SK-N-MC (cell line): Measurements from ENCODE around the gene SDK1.

Source experiments
- DNase-seq: peaks from one replicate; pipeline ENCODE4 v3.0.0-alpha.2; 2011; ENCODE audit warnings: low read depth, low spot score
- H3K27ac ChIP-seq: fragments of 200-600 bp; sonication (generic); 2 replicates; pipeline ENCODE4 v1.5.1; 2016; ENCODE audit warnings: mixed run types
- H3K36me3 ChIP-seq: fragments of 200-600 bp; sonication (generic); 2 replicates; pipeline ENCODE4 v1.6.1; 2017; ENCODE audit warnings: antibody characterized with exemption, low read length, mixed read lengths; ENCODE audit not compliant: insufficient read depth
- H3K4me3 ChIP-seq: fragments of 200-600 bp; sonication (generic); 2 replicates; pipeline ENCODE4 v1.5.1; 2016
- H3K9ac ChIP-seq: fragments of 200-600 bp; sonication (generic); 2 replicates; pipeline ENCODE4 v1.8.0; 2017; ENCODE audit warnings: mixed run types, mixed read lengths; ENCODE audit not compliant: insufficient read length
- H3K9me3 ChIP-seq: fragments of 200-600 bp; sonication (generic); 2 replicates; pipeline ENCODE4 v1.6.1; 2017; ENCODE audit warnings: low read depth, mild to moderate bottlenecking, antibody characterized with exemption, low read length, moderate library complexity, mixed read lengths
- EZH2 ChIP-seq: fragments of 200-600 bp; sonication (generic); IDR thresholded peaks from one replicate; pipeline ENCODE4 v1.6.1; 2017; ENCODE audit warnings: antibody characterized with exemption
- FOXP2 ChIP-seq: optimal IDR thresholded peaks from 2 replicates; pipeline ENCODE3; 2011; ENCODE audit warnings: mild to moderate bottlenecking, moderate library complexity; ENCODE audit not compliant: insufficient read depth; ENCODE audit errors: extremely low read length, control extremely low read depth
- POLR2AphosphoS5 ChIP-seq: IDR thresholded peaks from 2 replicates; pipeline ENCODE4 v1.6.1; 2012; ENCODE audit warnings: mild to moderate bottlenecking, low read depth, low read length, borderline replicate concordance

SDK1 gene

DNA sequence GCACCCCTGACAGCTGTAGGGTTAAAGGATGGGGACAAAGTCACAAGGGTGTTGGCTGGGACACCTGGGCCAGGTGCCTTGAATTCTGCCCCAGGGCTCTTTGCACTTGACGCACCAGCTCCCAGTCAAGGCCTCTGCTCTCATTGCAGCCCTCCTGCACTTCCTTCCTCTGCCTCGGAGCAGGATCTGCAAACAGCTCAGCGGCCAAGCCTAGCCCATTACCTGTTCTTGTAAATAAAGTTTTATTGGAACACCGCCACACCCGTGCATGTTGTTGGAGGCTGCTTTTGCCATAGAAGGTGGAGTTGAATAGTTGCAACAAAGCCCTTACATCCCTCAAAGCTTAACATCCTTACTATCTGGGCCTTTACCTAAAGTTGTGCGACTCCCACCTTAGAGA, 897.2 kb downstream of the SDK1 start:
- Histone ChIP-seq H3K36me3 (no peaks in the 10 kb centered on the region), H3K9me3 (no peaks in the 10 kb centered on the region), H3K9ac (no peak overlapping the region), H3K4me3 (no peak overlapping the region), H3K27ac (no peak overlapping the region)
- DNase-seq = no peak
- TF ChIP-seq POLR2AphosphoS5 = no peak
- no peak for TF ChIP-seq FOXP2
- no peak for TF ChIP-seq EZH2

GRCh38 chr7:4200546-4201094, 899.6 kb downstream of the SDK1 start:
- no peak for DNase-seq
- Histone ChIP-seq H3K9me3 (no peaks in the 10 kb centered on the region), H3K27ac (no peak overlapping the region), H3K4me3 (no peak overlapping the region), H3K36me3 (no peaks in the 10 kb centered on the region; the same call in 1 of the 2 replicates), H3K9ac (no peak overlapping the region)
- no peak for TF ChIP-seq FOXP2
- TF ChIP-seq POLR2AphosphoS5 = no peak
- TF ChIP-seq EZH2 = no peak

DNA sequence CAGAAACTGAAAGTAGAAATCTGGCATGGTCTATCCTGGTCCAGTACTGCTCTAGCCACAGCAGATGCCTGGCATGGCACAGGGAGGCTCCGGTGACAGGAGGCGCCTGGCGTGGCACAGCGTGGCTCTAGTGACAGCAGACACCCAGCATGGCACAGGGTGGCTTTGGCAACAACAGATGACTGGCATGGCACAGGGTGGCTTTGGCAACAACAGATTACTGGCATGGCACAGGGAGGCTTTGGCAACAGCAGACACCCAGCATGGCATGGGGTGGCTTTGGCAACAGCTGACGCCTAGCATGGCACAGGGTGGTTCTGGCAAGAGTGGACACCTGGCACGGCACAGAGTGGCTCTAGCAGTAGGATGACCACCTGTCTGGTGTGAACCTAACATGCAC, 900.5 kb downstream of the SDK1 start:
- H3K27ac ChIP-seq = no peak overlapping the region
- TF ChIP-seq EZH2 (no peak), POLR2AphosphoS5 (no peak), FOXP2 (no peak)
- H3K9me3 ChIP-seq = no peaks in the 10 kb centered on the region
- H3K36me3 ChIP-seq = no peaks in the 10 kb centered on the region; the same call in 1 of the 2 replicates
- no peak for DNase-seq
- H3K4me3 ChIP-seq = no peak overlapping the region
- H3K9ac ChIP-seq = no peak overlapping the region

GRCh38 chr7:4202154-4202736, 901.2 kb downstream of the SDK1 start:
- no peak for DNase-seq
- Histone ChIP-seq H3K4me3 (no peak overlapping the region), H3K27ac (no peak overlapping the region), H3K9ac (no peak overlapping the region), H3K36me3 (no peaks in the 10 kb centered on the region; the same call in 1 of the 2 replicates), H3K9me3 (no peaks in the 10 kb centered on the region)
- TF ChIP-seq POLR2AphosphoS5 = no peak
- TF ChIP-seq EZH2 = no peak
- TF ChIP-seq FOXP2 = no peak

GRCh38 chr7:4202954-4203353, 901.9 kb downstream of the SDK1 start:
- TF ChIP-seq FOXP2 = no peak
- no peak for TF ChIP-seq EZH2
- TF ChIP-seq POLR2AphosphoS5 = no peak
- Histone ChIP-seq H3K36me3 (no peaks in the 10 kb centered on the region; the same call in 1 of the 2 replicates), H3K9me3 (no peaks in the 10 kb centered on the region), H3K4me3 (no peak overlapping the region), H3K27ac (no peak overlapping the region), H3K9ac (no peak overlapping the region)
- no peak for DNase-seq

DNA sequence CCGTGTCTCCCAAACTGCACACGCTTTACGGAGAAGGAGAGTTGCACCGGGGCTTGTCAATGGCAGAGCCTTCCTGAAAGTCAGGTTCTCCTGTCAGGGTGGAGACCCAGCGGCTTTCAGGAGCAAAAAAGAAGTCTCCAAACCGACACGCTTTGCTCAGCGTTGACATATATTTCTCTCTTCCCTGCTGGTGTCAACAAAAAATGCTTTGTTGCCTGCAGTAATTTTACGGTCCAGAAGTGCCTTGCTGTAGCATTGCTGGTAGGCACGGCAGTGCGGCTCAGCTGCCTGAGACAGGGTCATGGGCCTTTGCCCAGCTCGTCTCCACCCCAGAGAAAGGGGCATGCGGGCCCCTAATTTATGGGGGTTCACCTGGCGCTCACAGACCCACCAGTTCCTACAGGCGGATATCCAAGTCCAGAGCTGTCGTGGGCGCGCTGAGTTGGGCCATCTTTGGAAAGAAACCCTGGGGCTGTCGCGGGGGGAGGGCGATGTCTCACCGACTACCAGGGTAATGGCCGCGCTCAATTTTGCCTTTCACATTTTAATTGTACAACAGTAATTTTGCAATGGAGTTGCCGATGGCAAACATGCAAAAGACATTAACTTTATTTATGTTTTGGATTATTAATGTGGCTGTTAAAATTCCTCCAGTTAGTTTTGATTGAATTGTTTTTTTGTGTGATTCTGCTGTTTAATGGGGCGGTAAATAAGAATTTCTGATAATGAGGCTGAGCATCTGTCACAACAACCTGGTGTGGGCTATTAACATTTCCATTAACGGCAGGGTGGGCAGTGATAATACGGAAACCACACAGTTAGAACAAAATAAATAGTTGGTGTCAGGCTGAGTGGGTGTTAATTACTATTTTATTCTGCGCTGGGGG, 902.8 kb downstream of the SDK1 start:
- no peak overlapping the region for H3K4me3 ChIP-seq

GRCh38 chr7:4204513-4205165, 903.6 kb downstream of the SDK1 start:
- Histone ChIP-seq H3K9ac (no peak overlapping the region), H3K36me3 (no peaks in the 10 kb centered on the region; the same call in 1 of the 2 replicates), H3K27ac (no peak overlapping the region), H3K4me3 (no peak overlapping the region), H3K9me3 (no peaks in the 10 kb centered on the region)
- TF ChIP-seq POLR2AphosphoS5 (no peak), FOXP2 (no peak), EZH2 (no peak)
- DNase-seq = no peak

More for the DNA sequence above, 902.8 kb downstream of the SDK1 start:
- peak overlapping the region; percentile 29 for H3K9ac ChIP-seq
- H3K9me3 ChIP-seq = no peaks in the 10 kb centered on the region
- DNase-seq = no peak
- peak overlapping the region; percentile 57; the same call in 1 of the 2 replicates for H3K27ac ChIP-seq
- no peaks in the 10 kb centered on the region; the same call in 1 of the 2 replicates for H3K36me3 ChIP-seq
- TF ChIP-seq FOXP2 = no peak
- TF ChIP-seq POLR2AphosphoS5 = no peak
- TF ChIP-seq EZH2 = no peak

- Histone ChIP-seq H3K4me3 (no peak overlapping the region), H3K9me3 (no peaks in the 10 kb centered on the region), H3K27ac (no peak overlapping the region), H3K9ac (no peak overlapping the region), H3K36me3 (no peaks in the 10 kb centered on the region; the same call in 1 of the 2 replicates)
- TF ChIP-seq FOXP2 (no peak), POLR2AphosphoS5 (no peak), EZH2 (no peak)
- DNase-seq = no peak
Measured at GRCh38 chr7:4205828-4206227, 904.8 kb downstream of the SDK1 start.
